Subcutaneous adipose tissue (tissue), 4 donors: ENCODE results near the gene SMARCA5. TPM values are rescaled to one million over a fixed set of nuclear protein-coding genes. Genes with fewer than 3 reads are reported as not detected.

ENCODE experiments used
- total RNA-seq, 4 donors: library from RNA; depleted of rRNA; stranded (reverse); fragments of >200 nt; gene quantifications; one replicate each; pipeline ENCODE4 v1.1.0, GENCODE V29; 2016
- TF ChIP-seq, protein P1 (sequence below): fragments of 450-650 bp; IDR thresholded peaks from one replicate; pipeline ENCODE4 v1.5.1; 2016; ENCODE audit warnings: low read depth, mild to moderate bottlenecking, control low read depth, antibody characterized with exemption, moderate library complexity

The SMARCA5 gene
- total RNA-seq, 4 donors from 2014 or later: 25.6 to 53.5 (median 30.6) TPM

- TF ChIP-seq, protein P1, sequence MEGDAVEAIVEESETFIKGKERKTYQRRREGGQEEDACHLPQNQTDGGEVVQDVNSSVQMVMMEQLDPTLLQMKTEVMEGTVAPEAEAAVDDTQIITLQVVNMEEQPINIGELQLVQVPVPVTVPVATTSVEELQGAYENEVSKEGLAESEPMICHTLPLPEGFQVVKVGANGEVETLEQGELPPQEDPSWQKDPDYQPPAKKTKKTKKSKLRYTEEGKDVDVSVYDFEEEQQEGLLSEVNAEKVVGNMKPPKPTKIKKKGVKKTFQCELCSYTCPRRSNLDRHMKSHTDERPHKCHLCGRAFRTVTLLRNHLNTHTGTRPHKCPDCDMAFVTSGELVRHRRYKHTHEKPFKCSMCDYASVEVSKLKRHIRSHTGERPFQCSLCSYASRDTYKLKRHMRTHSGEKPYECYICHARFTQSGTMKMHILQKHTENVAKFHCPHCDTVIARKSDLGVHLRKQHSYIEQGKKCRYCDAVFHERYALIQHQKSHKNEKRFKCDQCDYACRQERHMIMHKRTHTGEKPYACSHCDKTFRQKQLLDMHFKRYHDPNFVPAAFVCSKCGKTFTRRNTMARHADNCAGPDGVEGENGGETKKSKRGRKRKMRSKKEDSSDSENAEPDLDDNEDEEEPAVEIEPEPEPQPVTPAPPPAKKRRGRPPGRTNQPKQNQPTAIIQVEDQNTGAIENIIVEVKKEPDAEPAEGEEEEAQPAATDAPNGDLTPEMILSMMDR: no peak
Observed at GRCh38 chr4:143587703-143588102, 74.2 kb downstream of the SMARCA5 start.

DNA sequence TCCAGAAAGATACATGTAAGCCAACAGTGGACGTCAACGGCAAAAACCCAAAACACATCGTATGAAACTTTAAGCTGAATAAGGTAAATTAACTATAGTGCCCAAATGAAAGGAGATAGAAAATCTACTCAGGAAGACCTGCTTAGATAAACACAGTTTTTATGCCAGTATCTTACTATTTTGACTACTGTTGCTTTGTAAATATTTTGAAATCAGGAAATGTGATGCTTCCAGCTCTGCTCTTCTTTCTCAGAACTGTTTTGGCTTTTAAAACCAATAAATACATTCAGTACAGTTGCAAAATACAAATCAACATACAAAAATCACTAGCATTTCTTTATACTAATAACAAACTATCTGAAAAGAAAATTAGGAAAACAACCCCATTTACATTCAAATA is 83.8 kb downstream of the SMARCA5 start:
- TF ChIP-seq, protein P1: no peak

DNA sequence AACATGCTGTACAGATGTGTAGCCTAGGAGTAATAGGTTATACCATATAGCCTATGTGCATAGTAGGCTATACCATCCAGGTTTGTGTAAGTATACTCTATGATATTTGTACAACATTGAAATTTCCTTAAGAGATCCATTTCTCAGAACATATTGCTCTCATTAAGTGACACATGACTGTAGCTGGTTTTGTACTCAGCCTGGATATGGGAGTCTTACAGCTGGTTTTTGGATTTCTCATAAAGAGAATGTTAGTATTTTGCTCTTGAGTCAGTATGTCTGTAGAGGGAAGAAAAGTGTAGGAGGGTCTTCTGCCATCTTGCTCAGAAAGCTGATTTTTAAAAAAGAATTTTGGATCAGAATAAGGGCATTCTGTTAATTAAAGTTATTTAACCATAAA is 85.3 kb downstream of the SMARCA5 start:
- TF ChIP-seq, protein P1: no peak

DNA sequence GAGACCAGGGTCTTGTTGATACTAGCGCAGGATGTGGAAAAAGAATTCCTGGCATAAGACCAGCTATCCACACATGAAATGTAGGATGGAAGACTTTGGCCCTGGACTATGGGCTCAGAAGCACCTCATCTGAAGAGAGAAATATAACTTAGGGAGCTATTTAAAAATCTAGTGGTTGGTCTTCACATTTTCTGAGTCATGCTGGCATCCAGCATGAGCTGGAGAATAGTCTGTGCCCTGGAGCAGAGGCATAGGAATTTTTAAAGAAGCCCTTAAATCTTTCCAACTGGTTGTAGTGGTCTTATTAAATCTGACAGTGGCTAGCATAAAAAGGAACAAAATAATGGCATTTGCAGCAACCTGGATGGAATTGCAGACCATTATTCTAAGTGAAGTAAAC is 86.3 kb downstream of the SMARCA5 start:
- TF ChIP-seq, protein P1: no peak

DNA sequence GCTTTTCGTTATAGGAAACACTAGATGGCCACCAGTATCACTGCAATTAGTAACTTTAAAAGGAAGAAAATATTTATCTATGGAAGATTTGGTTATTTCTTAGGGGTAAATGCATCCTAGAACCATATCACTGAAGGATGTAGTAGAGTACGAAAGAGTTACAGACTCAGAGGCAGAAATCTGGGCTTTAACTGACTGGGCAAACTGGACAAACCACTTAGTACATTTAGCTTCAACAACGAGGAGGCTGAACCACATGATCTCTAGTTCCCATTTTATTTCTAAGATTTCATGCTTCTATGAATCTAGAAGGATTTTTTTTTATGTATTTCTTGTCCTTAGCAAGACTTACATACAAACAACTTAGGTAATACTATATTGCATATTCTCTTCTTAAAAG is 93.0 kb downstream of the SMARCA5 start:
- TF ChIP-seq, protein P1: no peak

Other genes with a start within 250 kb of the SMARCA5 start
- 10 to 100 TPM; 21.8 to 41.3 (median 31.7) TPM for gene GAB1, start 176.8 kb upstream of the SMARCA5 start, total RNA-seq
- not detected for gene FREM3, start 187.0 kb downstream of the SMARCA5 start, total RNA-seq